Endothelial cell (in vitro differentiated cells): ENCODE data around the gene CHSY3. TPM values are rescaled to one million over a fixed set of nuclear protein-coding genes. Genes with fewer than 3 reads are reported as not detected.

Experiments used
- DNase-seq: peaks from one replicate; pipeline ENCODE4 v3.0.0; 2021; ENCODE audit warnings: low spot score
- H3K27ac Mint-ChIP-seq: one replicate; pipeline ENCODE4 v1.8.0; 2021; ENCODE audit warnings: mixed read lengths, inconsistent platforms; ENCODE audit not compliant: unreplicated experiment
- H3K27me3 Mint-ChIP-seq: one replicate; pipeline ENCODE4 v1.8.0; 2021; ENCODE audit warnings: mild to moderate bottlenecking, moderate library complexity, mixed read lengths, inconsistent platforms; ENCODE audit not compliant: unreplicated experiment
- H3K36me3 Mint-ChIP-seq: one replicate; pipeline ENCODE4 v1.8.0; 2021; ENCODE audit warnings: mild to moderate bottlenecking, low read depth, mixed read lengths, inconsistent platforms; ENCODE audit not compliant: unreplicated experiment
- H3K4me1 Mint-ChIP-seq: one replicate; pipeline ENCODE4 v1.8.0; 2021; ENCODE audit warnings: mild to moderate bottlenecking, mixed read lengths, inconsistent platforms; ENCODE audit not compliant: unreplicated experiment
- H3K4me3 Mint-ChIP-seq: one replicate; pipeline ENCODE4 v1.8.0; 2021; ENCODE audit warnings: mild to moderate bottlenecking, mixed read lengths, inconsistent platforms; ENCODE audit not compliant: unreplicated experiment
- H3K9me3 Mint-ChIP-seq: one replicate; pipeline ENCODE4 v1.8.0; 2021; ENCODE audit warnings: mixed read lengths, inconsistent platforms; ENCODE audit not compliant: unreplicated experiment
- CTCF ChIP-seq: fragments of 200-600 bp; sonication (generic); IDR thresholded peaks from one replicate; pipeline ENCODE4 v1.5.0; 2021; ENCODE audit warnings: antibody characterized with exemption; ENCODE audit not compliant: unreplicated experiment
- total RNA-seq: library from RNA; stranded (reverse); fragmentation: NEBNext Ultra II Directional; extraction: Animal tissue kit (Norgen Biotek cat#: 25700); gene quantifications from one replicate; pipeline ENCODE4 v1.2.1, GENCODE V29; 2021; ENCODE audit not compliant: unreplicated experiment

CHSY3 gene
- total RNA-seq, 1 donor from 2014 or later = 21.2 TPM

GRCh38 chr5:130166839-130167490, 262.7 kb downstream of the CHSY3 start:
- no peak for TF ChIP-seq CTCF
- Mint-ChIP-seq H3K9me3 (no peaks in the 10 kb centered on the region), H3K4me3 (no peak overlapping the region), H3K27me3 (no peaks in the 10 kb centered on the region), H3K4me1 (peaks cover 5% of the 10 kb centered on the region), H3K27ac (peak overlapping the region; percentile 46), H3K36me3 (no peaks in the 10 kb centered on the region)
- DNase-seq = no peak

- TF ChIP-seq CTCF = no peak
- H3K9me3 Mint-ChIP-seq = no peaks in the 10 kb centered on the region
- H3K27me3 Mint-ChIP-seq = no peaks in the 10 kb centered on the region
- H3K4me1 Mint-ChIP-seq = peaks cover 5% of the 10 kb centered on the region
- DNase-seq = no peak
- H3K4me3 Mint-ChIP-seq = no peak overlapping the region
- no peaks in the 10 kb centered on the region for H3K36me3 Mint-ChIP-seq
- H3K27ac Mint-ChIP-seq = no peak overlapping the region
Measured at GRCh38 chr5:130168211-130168610, 263.9 kb downstream of the CHSY3 start.

- no peak for TF ChIP-seq CTCF
- Mint-ChIP-seq H3K27ac (no peak overlapping the region), H3K36me3 (no peaks in the 10 kb centered on the region), H3K4me3 (no peak overlapping the region), H3K9me3 (no peaks in the 10 kb centered on the region), H3K27me3 (peaks cover 4% of the 10 kb centered on the region), H3K4me1 (peaks cover 4% of the 10 kb centered on the region)
- DNase-seq = no peak
Measured at GRCh38 chr5:130171699-130172098, 267.4 kb downstream of the CHSY3 start.

- TF ChIP-seq CTCF = no peak
- Mint-ChIP-seq H3K4me3 (no peak overlapping the region), H3K9me3 (no peaks in the 10 kb centered on the region), H3K36me3 (peaks cover 4% of the 10 kb centered on the region), H3K27me3 (no peaks in the 10 kb centered on the region), H3K4me1 (no peaks in the 10 kb centered on the region), H3K27ac (no peak overlapping the region)
- no peak for DNase-seq
Measured at GRCh38 chr5:130183115-130183514, 278.9 kb downstream of the CHSY3 start.

- no peaks in the 10 kb centered on the region for H3K36me3 Mint-ChIP-seq
Measured at GRCh38 chr5:130189961-130190360, 285.7 kb downstream of the CHSY3 start.

More at GRCh38 chr5:130189961-130190360, 285.7 kb downstream of the CHSY3 start:
- Mint-ChIP-seq H3K4me3 (no peak overlapping the region), H3K9me3 (no peaks in the 10 kb centered on the region), H3K27ac (no peak overlapping the region), H3K27me3 (no peaks in the 10 kb centered on the region), H3K4me1 (no peaks in the 10 kb centered on the region)
- DNase-seq = no peak
- TF ChIP-seq CTCF = no peak
